GM23338 (cell line): ENCODE data around the gene ABCA4.

Source experiments
- CREB1 ChIP-seq: fragments of 250-450 bp; sonication (Bioruptor Pico); IDR thresholded peaks from 2 replicates; pipeline ENCODE4 v1.5.0; 2020; ENCODE audit warnings: low read depth, mild to moderate bottlenecking, moderate library complexity
- EZH2 ChIP-seq: fragments of 200-600 bp; sonication (generic); IDR thresholded peaks from one replicate; pipeline ENCODE4 v1.8.0; 2017; ENCODE audit warnings: antibody characterized with exemption, mild to moderate bottlenecking, low read depth; ENCODE audit not compliant: unreplicated experiment
- EZH2phosphoT487 ChIP-seq: fragments of 200-600 bp; sonication (generic); IDR thresholded peaks from one replicate; pipeline ENCODE4 v1.8.1; 2018; ENCODE audit warnings: antibody characterized with exemption; ENCODE audit not compliant: unreplicated experiment
- JUNB ChIP-seq: IDR thresholded peaks from one replicate; pipeline ENCODE4 v1.6.1; 2016; ENCODE audit warnings: antibody characterized with exemption; ENCODE audit not compliant: unreplicated experiment
- POLR2AphosphoS5 ChIP-seq: IDR thresholded peaks from 2 replicates; pipeline ENCODE4 v1.6.1; 2016; ENCODE audit warnings: antibody characterized with exemption, low read depth
- TF ChIP-seq, protein P1 (sequence below), 2 experiments: fragments of 200-600 bp in 1 of 2; sonication (generic) in 1 of 2; conservative IDR thresholded peaks; 2 replicates each; pipeline versions ENCODE4 v1.5.1 to v1.6.1; 2016 to 2017; ENCODE audit warnings: antibody characterized with exemption in 2 of 2, low read depth in 2 of 2, mild to moderate bottlenecking in 2 of 2, moderate library complexity in 1 of 2
- TF ChIP-seq, protein P2 (sequence below): fragments of 250-450 bp; sonication (Bioruptor Pico); IDR thresholded peaks from 2 replicates; pipeline ENCODE4 v1.5.0; 2020; ENCODE audit warnings: mild to moderate bottlenecking, moderate library complexity
- TF ChIP-seq, protein P3 (sequence below): IDR thresholded peaks from one replicate; pipeline ENCODE4 v1.6.1; 2018; ENCODE audit warnings: antibody characterized with exemption; ENCODE audit not compliant: unreplicated experiment

DNA sequence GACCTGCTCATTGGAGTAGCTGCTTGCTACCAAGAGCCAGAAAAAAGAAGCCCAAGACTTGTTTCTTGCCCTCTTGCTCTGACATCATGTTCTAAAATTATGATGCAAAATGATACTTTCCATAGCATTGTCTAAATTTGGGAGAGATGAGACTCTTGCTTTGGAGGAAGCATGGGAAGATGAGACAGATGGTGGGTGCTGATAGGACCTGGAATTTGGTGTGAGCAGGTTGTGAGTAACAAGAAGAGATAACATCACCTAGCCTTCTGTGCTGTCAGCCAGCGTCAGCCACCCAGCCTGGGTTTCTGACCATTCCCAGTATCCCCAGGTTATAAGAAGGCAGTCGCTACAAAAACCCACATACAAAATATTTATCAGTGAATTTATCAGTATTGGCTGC lies 144.7 kb downstream of the ABCA4 start:
- TF ChIP-seq, protein P1, sequence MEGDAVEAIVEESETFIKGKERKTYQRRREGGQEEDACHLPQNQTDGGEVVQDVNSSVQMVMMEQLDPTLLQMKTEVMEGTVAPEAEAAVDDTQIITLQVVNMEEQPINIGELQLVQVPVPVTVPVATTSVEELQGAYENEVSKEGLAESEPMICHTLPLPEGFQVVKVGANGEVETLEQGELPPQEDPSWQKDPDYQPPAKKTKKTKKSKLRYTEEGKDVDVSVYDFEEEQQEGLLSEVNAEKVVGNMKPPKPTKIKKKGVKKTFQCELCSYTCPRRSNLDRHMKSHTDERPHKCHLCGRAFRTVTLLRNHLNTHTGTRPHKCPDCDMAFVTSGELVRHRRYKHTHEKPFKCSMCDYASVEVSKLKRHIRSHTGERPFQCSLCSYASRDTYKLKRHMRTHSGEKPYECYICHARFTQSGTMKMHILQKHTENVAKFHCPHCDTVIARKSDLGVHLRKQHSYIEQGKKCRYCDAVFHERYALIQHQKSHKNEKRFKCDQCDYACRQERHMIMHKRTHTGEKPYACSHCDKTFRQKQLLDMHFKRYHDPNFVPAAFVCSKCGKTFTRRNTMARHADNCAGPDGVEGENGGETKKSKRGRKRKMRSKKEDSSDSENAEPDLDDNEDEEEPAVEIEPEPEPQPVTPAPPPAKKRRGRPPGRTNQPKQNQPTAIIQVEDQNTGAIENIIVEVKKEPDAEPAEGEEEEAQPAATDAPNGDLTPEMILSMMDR (conservative IDR thresholded peaks at IDR 0.05; ENCODE audit: low read depth in 2 of 2) = no peak
- no peak for TF ChIP-seq JUNB
- no peak for TF ChIP-seq POLR2AphosphoS5
- TF ChIP-seq CREB1 (CRISPR knock-in tag) = no peak
- no peak for TF ChIP-seq EZH2
- TF ChIP-seq, protein P2, sequence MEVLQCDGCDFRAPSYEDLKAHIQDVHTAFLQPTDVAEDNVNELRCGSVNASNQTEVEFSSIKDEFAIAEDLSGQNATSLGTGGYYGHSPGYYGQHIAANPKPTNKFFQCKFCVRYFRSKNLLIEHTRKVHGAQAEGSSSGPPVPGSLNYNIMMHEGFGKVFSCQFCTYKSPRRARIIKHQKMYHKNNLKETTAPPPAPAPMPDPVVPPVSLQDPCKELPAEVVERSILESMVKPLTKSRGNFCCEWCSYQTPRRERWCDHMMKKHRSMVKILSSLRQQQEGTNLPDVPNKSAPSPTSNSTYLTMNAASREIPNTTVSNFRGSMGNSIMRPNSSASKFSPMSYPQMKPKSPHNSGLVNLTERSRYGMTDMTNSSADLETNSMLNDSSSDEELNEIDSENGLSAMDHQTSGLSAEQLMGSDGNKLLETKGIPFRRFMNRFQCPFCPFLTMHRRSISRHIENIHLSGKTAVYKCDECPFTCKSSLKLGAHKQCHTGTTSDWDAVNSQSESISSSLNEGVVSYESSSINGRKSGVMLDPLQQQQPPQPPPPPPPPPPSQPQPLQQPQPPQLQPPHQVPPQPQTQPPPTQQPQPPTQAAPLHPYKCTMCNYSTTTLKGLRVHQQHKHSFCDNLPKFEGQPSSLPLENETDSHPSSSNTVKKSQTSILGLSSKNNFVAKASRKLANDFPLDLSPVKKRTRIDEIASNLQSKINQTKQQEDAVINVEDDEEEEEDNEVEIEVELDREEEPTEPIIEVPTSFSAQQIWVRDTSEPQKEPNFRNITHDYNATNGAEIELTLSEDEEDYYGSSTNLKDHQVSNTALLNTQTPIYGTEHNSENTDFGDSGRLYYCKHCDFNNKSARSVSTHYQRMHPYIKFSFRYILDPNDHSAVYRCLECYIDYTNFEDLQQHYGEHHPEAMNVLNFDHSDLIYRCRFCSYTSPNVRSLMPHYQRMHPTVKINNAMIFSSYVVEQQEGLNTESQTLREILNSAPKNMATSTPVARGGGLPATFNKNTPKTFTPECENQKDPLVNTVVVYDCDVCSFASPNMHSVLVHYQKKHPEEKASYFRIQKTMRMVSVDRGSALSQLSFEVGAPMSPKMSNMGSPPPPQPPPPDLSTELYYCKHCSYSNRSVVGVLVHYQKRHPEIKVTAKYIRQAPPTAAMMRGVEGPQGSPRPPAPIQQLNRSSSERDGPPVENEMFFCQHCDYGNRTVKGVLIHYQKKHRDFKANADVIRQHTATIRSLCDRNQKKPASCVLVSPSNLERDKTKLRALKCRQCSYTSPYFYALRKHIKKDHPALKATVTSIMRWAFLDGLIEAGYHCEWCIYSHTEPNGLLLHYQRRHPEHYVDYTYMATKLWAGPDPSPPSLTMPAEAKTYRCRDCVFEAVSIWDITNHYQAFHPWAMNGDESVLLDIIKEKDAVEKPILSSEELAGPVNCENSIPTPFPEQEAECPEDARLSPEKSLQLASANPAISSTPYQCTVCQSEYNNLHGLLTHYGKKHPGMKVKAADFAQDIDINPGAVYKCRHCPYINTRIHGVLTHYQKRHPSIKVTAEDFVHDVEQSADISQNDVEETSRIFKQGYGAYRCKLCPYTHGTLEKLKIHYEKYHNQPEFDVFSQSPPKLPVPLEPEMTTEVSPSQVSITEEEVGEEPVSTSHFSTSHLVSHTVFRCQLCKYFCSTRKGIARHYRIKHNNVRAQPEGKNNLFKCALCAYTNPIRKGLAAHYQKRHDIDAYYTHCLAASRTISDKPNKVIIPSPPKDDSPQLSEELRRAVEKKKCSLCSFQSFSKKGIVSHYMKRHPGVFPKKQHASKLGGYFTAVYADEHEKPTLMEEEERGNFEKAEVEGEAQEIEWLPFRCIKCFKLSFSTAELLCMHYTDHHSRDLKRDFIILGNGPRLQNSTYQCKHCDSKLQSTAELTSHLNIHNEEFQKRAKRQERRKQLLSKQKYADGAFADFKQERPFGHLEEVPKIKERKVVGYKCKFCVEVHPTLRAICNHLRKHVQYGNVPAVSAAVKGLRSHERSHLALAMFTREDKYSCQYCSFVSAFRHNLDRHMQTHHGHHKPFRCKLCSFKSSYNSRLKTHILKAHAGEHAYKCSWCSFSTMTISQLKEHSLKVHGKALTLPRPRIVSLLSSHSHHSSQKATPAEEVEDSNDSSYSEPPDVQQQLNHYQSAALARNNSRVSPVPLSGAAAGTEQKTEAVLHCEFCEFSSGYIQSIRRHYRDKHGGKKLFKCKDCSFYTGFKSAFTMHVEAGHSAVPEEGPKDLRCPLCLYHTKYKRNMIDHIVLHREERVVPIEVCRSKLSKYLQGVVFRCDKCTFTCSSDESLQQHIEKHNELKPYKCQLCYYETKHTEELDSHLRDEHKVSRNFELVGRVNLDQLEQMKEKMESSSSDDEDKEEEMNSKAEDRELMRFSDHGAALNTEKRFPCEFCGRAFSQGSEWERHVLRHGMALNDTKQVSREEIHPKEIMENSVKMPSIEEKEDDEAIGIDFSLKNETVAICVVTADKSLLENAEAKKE (CRISPR knock-in tag) = no peak
- TF ChIP-seq, protein P3, sequence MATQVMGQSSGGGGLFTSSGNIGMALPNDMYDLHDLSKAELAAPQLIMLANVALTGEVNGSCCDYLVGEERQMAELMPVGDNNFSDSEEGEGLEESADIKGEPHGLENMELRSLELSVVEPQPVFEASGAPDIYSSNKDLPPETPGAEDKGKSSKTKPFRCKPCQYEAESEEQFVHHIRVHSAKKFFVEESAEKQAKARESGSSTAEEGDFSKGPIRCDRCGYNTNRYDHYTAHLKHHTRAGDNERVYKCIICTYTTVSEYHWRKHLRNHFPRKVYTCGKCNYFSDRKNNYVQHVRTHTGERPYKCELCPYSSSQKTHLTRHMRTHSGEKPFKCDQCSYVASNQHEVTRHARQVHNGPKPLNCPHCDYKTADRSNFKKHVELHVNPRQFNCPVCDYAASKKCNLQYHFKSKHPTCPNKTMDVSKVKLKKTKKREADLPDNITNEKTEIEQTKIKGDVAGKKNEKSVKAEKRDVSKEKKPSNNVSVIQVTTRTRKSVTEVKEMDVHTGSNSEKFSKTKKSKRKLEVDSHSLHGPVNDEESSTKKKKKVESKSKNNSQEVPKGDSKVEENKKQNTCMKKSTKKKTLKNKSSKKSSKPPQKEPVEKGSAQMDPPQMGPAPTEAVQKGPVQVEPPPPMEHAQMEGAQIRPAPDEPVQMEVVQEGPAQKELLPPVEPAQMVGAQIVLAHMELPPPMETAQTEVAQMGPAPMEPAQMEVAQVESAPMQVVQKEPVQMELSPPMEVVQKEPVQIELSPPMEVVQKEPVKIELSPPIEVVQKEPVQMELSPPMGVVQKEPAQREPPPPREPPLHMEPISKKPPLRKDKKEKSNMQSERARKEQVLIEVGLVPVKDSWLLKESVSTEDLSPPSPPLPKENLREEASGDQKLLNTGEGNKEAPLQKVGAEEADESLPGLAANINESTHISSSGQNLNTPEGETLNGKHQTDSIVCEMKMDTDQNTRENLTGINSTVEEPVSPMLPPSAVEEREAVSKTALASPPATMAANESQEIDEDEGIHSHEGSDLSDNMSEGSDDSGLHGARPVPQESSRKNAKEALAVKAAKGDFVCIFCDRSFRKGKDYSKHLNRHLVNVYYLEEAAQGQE = no peak
- no peak for TF ChIP-seq EZH2phosphoT487
